ENCODE measurements around the gene ITGB8.

ITGB8 gene

DNA sequence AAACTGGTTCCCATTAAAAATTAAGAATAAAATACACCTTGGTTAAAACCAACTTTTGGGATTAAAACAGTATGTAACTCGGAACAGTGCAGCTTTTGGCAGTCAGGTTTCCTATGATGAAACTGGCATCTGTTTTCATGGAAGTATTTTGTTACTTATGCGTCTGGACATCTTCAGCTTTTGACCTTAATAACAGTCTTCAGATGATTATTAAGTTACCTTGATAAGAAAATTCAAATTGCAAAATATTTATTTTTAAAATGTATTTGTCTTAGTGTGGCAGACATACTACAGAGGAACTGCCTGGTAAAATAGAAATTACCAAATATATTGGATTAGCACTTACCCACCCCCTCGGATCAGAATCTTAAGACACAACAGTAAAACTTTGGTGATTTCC, 100.0 kb downstream of the ITGB8 start:
- peak; percentile 92 for TF ChIP-seq CREB5 (CRISPR knock-in tag; IDR thresholded peaks at IDR 0.05; ENCODE audit: low read depth)
- TF ChIP-seq ZNF70 (CRISPR knock-in tag; IDR thresholded peaks at IDR 0.05) = peak; percentile 22; the same call in 1 of the 2 replicates
- TF ChIP-seq, protein P1, sequence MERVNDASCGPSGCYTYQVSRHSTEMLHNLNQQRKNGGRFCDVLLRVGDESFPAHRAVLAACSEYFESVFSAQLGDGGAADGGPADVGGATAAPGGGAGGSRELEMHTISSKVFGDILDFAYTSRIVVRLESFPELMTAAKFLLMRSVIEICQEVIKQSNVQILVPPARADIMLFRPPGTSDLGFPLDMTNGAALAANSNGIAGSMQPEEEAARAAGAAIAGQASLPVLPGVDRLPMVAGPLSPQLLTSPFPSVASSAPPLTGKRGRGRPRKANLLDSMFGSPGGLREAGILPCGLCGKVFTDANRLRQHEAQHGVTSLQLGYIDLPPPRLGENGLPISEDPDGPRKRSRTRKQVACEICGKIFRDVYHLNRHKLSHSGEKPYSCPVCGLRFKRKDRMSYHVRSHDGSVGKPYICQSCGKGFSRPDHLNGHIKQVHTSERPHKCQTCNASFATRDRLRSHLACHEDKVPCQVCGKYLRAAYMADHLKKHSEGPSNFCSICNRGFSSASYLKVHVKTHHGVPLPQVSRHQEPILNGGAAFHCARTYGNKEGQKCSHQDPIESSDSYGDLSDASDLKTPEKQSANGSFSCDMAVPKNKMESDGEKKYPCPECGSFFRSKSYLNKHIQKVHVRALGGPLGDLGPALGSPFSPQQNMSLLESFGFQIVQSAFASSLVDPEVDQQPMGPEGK (CRISPR knock-in tag; IDR thresholded peaks at IDR 0.05; ENCODE audit: borderline replicate concordance) = 0 out of 2 replicates have a peak, but pooled peaks have one; percentile 74
- 0 out of 2 replicates have a peak, but pooled peaks have one; percentile 60 for TF ChIP-seq ZFP3 (CRISPR knock-in tag; IDR thresholded peaks at IDR 0.05)
- no peak for TF ChIP-seq BACH2 (CRISPR knock-in tag; IDR thresholded peaks at IDR 0.05; ENCODE audit: borderline replicate concordance)
- TF ChIP-seq PPARA (CRISPR knock-in tag; IDR thresholded peaks at IDR 0.05; ENCODE audit: borderline replicate concordance) = no peak
- TF ChIP-seq TOX (CRISPR knock-in tag; IDR thresholded peaks at IDR 0.05; ENCODE audit: borderline replicate concordance) = no peak
- peak; percentile 82 for TF ChIP-seq ZNF8 (CRISPR knock-in tag; IDR thresholded peaks at IDR 0.05)
- TF ChIP-seq ISL1 (CRISPR knock-in tag; IDR thresholded peaks at IDR 0.05) = peak; percentile 99
- TF ChIP-seq, protein P2, sequence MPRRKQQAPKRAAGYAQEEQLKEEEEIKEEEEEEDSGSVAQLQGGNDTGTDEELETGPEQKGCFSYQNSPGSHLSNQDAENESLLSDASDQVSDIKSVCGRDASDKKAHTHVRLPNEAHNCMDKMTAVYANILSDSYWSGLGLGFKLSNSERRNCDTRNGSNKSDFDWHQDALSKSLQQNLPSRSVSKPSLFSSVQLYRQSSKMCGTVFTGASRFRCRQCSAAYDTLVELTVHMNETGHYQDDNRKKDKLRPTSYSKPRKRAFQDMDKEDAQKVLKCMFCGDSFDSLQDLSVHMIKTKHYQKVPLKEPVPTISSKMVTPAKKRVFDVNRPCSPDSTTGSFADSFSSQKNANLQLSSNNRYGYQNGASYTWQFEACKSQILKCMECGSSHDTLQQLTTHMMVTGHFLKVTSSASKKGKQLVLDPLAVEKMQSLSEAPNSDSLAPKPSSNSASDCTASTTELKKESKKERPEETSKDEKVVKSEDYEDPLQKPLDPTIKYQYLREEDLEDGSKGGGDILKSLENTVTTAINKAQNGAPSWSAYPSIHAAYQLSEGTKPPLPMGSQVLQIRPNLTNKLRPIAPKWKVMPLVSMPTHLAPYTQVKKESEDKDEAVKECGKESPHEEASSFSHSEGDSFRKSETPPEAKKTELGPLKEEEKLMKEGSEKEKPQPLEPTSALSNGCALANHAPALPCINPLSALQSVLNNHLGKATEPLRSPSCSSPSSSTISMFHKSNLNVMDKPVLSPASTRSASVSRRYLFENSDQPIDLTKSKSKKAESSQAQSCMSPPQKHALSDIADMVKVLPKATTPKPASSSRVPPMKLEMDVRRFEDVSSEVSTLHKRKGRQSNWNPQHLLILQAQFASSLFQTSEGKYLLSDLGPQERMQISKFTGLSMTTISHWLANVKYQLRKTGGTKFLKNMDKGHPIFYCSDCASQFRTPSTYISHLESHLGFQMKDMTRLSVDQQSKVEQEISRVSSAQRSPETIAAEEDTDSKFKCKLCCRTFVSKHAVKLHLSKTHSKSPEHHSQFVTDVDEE (CRISPR knock-in tag; IDR thresholded peaks at IDR 0.05) = peak; percentile 81; the same call in 1 of the 2 replicates
- no peak for TF ChIP-seq ARNTL (CRISPR knock-in tag; IDR thresholded peaks at IDR 0.05; ENCODE audit: borderline replicate concordance, low read depth)
- peak; percentile 97 for TF ChIP-seq SNAI2 (CRISPR knock-in tag; IDR thresholded peaks at IDR 0.05)
- TF ChIP-seq OSR1 (CRISPR knock-in tag; IDR thresholded peaks at IDR 0.05) = no peak
- TF ChIP-seq GLIS3 (CRISPR knock-in tag; IDR thresholded peaks at IDR 0.05) = peak; percentile 90
- TF ChIP-seq RARB (CRISPR knock-in tag; IDR thresholded peaks at IDR 0.05) = no peak
- TF ChIP-seq ZC3H10 (CRISPR knock-in tag; IDR thresholded peaks at IDR 0.05) = no peak
- TF ChIP-seq POU6F1 (CRISPR knock-in tag; IDR thresholded peaks at IDR 0.05; ENCODE audit: borderline replicate concordance, low read depth) = peak; percentile 62; the same call in 1 of the 2 replicates
- TF ChIP-seq ZNF565 (CRISPR knock-in tag; conservative IDR thresholded peaks at IDR 0.05; ENCODE audit: low read depth) = no peak
- peak; percentile 98 for TF ChIP-seq TCF4 (CRISPR knock-in tag; IDR thresholded peaks at IDR 0.05; ENCODE audit: borderline replicate concordance)
- no peak for TF ChIP-seq ZFP30 (CRISPR knock-in tag; IDR thresholded peaks at IDR 0.05)
- TF ChIP-seq ESRRG (CRISPR knock-in tag; IDR thresholded peaks at IDR 0.05) = peak; percentile 91
- peak; percentile 80; the same call in 1 of the 2 replicates for TF ChIP-seq CSRNP3 (CRISPR knock-in tag; IDR thresholded peaks at IDR 0.05)
- TF ChIP-seq CSDC2 (CRISPR knock-in tag; IDR thresholded peaks at IDR 0.05) = no peak
- peak; percentile 53; the same call in 1 of the 3 replicates for ATAC-seq

GRCh38 chr7:20431146-20431545, 100.4 kb downstream of the ITGB8 start:
- TF ChIP-seq ESRRG (CRISPR knock-in tag; IDR thresholded peaks at IDR 0.05) = no peak
- no peak for TF ChIP-seq PPARA (CRISPR knock-in tag; IDR thresholded peaks at IDR 0.05; ENCODE audit: borderline replicate concordance)
- TF ChIP-seq RARB (CRISPR knock-in tag; IDR thresholded peaks at IDR 0.05) = no peak
- no peak for TF ChIP-seq ZNF70 (CRISPR knock-in tag; IDR thresholded peaks at IDR 0.05)
- TF ChIP-seq ZFP30 (CRISPR knock-in tag; IDR thresholded peaks at IDR 0.05) = no peak
- no peak for TF ChIP-seq CSRNP3 (CRISPR knock-in tag; IDR thresholded peaks at IDR 0.05)
- no peak for TF ChIP-seq GLIS3 (CRISPR knock-in tag; IDR thresholded peaks at IDR 0.05)
- TF ChIP-seq ZFP3 (CRISPR knock-in tag; IDR thresholded peaks at IDR 0.05) = no peak
- peak; percentile 22; the same call in 1 of the 3 replicates for ATAC-seq
